ENCODE measurements around the gene HIRIP3.

The HIRIP3 gene

DNA sequence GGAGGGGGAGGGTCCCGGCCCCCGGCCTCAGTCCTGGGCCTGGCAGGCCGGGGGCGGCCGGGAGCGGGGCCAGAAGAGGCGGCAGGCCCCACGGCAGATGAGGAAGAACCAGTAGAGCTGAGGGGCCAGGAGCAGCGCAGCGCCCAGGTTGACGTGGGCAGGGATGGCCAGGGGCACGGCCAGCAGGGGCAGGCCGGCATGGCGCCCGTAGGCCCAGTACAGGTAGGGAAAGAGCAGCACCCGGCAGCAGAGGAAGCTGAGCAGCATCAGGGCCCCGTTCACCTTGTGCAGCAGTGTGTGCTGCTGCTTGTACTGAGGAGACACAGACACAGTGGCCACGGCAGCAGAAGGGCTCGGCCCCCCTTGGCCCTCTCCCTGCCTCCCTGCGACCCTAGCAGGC is 29.7 kb upstream of the HIRIP3 start:
- TF ChIP-seq GATA3 (IDR thresholded peaks at IDR 0.05; ENCODE audit: low read depth, low read length) (no peak), GATA2 (IDR thresholded peaks at IDR 0.05; ENCODE audit: low read depth, low read length) (no peak)

GRCh38 chr16:30024451-30024850 is 29.0 kb upstream of the HIRIP3 start:
- TF ChIP-seq GATA2 (IDR thresholded peaks at IDR 0.05; ENCODE audit: low read depth, low read length) (no peak), GATA3 (IDR thresholded peaks at IDR 0.05; ENCODE audit: low read depth, low read length) (no peak)

DNA sequence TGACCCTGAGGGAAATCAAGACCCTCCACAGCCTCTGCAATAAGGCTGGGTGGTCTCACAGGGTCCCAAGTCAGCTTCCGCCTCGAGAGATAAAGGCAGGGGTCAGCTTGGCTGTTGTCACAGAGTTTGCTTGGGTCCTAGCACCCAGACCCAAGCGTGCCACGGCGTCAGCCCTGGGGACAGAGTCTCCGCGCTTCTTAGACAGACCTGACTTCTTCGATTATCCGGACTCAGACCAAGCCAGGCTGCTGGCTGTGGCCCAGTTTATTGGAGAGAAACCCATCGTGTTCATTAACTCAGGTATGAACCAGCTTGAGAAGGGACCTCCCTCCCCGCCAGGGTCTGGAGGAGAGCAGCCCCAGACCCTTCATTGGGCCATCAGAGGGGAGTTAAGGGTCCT is 28.2 kb upstream of the HIRIP3 start:
- TF ChIP-seq GATA2 (IDR thresholded peaks at IDR 0.05; ENCODE audit: low read depth, low read length) (no peak), GATA3 (IDR thresholded peaks at IDR 0.05; ENCODE audit: low read depth, low read length) (no peak)

- no peak for TF ChIP-seq GATA3 (IDR thresholded peaks at IDR 0.05; ENCODE audit: low read depth, low read length)
- no peak for TF ChIP-seq GATA2 (IDR thresholded peaks at IDR 0.05; ENCODE audit: low read depth, low read length)
Observed at GRCh38 chr16:30022887-30023286, 27.5 kb upstream of the HIRIP3 start, which contains the start of gene C16orf92. Gene C16orf92 (plus strand): TSS chr16:30023198. CDS start chr16:30023341, 143 bp downstream.

- TF ChIP-seq GATA3 (IDR thresholded peaks at IDR 0.05; ENCODE audit: low read depth, low read length) (no peak), GATA2 (IDR thresholded peaks at IDR 0.05; ENCODE audit: low read depth, low read length) (no peak)
Observed at GRCh38 chr16:30018731-30019158, 23.3 kb upstream of the HIRIP3 start.

GRCh38 chr16:30017277-30017656 is 21.9 kb upstream of the HIRIP3 start:
- TF ChIP-seq GATA2 (IDR thresholded peaks at IDR 0.05; ENCODE audit: low read depth, low read length) (no peak), GATA3 (IDR thresholded peaks at IDR 0.05; ENCODE audit: low read depth, low read length) (no peak)

- TF ChIP-seq GATA3 (IDR thresholded peaks at IDR 0.05; ENCODE audit: low read depth, low read length) = no peak
- TF ChIP-seq GATA2 (IDR thresholded peaks at IDR 0.05; ENCODE audit: low read depth, low read length) = no peak
Observed at GRCh38 chr16:30016555-30017276, 21.3 kb upstream of the HIRIP3 start.

- TF ChIP-seq GATA3 (IDR thresholded peaks at IDR 0.05; ENCODE audit: low read depth, low read length) = no peak
- TF ChIP-seq GATA2 (IDR thresholded peaks at IDR 0.05; ENCODE audit: low read depth, low read length) = no peak
Observed at GRCh38 chr16:30011714-30012504, 16.5 kb upstream of the HIRIP3 start.

GRCh38 chr16:30010844-30011713 is 15.7 kb upstream of the HIRIP3 start, which contains the start of gene DOC2A:
Gene DOC2A (minus strand): TSS chr16:30011027. CDS start chr16:30010222, 805 bp downstream.
- TF ChIP-seq GATA3 (IDR thresholded peaks at IDR 0.05; ENCODE audit: low read depth, low read length) = no peak
- no peak for TF ChIP-seq GATA2 (IDR thresholded peaks at IDR 0.05; ENCODE audit: low read depth, low read length)

DNA sequence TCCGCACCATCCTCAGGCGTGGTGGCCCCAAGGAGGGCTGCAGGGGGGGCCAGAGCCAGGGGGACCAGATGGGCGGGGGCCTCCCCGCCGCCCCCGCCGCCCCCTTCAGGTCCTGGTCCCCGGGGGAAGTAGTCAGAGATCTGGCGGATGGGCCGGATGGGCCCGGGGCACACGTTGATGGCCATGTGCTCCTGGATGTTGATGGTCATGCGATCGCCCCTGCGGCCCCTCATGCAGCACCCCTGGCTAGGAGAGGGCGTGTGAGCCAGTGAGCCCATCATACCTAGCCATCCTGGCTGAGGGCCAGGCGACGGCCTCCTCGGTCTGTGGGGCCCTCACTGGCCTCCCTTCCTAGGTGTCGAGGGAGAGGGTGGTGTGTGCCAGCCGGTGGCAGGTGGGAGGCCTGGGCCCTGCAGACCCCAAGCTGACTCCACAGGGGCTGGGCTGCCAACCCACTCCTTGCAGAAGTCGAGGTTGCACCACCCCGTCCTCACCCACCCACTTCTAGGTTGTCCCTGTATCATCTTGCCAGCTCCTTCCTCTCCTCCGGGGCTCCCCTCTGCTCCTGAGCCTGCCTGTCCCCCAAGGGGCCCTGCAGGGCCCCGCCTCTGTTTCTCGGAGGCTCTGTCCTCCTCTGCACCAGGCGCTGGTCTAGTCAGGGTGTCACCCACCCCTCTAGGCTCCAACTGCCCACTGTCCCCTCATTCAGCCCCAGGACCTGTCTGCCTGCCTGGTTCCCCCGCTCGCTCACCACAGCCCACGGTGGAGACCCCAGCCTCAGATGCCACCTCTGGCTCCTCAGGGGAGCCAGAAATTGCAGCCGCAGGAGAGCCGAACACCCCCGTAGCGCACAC is 14.8 kb upstream of the HIRIP3 start:
- TF ChIP-seq GATA2 (IDR thresholded peaks at IDR 0.05; ENCODE audit: low read depth, low read length) = no peak
- TF ChIP-seq GATA3 (IDR thresholded peaks at IDR 0.05; ENCODE audit: low read depth, low read length) = no peak

- no peak for TF ChIP-seq GATA3 (IDR thresholded peaks at IDR 0.05; ENCODE audit: low read depth, low read length)
- TF ChIP-seq GATA2 (IDR thresholded peaks at IDR 0.05; ENCODE audit: low read depth, low read length) = no peak
Observed at GRCh38 chr16:30009085-30009862, 13.9 kb upstream of the HIRIP3 start.

DNA sequence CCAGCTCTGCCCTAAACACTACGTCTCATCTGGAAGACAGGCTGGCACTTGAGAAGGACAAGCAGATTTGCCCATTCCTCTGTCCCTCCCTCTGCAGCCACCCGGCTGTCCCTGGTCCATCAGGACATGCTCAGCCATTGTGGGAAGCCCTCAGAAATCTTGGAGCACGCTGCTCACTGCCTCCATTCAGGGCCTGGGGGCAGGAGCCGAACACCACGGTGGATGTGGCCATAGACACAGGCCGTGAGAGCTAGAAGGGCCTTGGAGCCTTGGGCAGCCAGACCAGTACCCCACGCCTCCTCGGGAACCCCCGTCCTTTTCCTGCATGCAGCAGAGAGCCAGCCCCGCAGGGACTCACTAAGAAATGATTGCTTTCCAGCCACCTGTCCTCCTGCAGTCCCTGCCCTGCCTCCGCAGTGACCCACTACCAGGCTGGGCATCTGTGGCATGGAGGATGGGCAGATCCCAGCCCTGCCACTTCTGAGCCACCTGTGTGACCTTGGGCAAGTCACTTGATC is 12.0 kb upstream of the HIRIP3 start:
- no peak for TF ChIP-seq GATA3 (IDR thresholded peaks at IDR 0.05; ENCODE audit: low read depth, low read length)
- TF ChIP-seq GATA2 (IDR thresholded peaks at IDR 0.05; ENCODE audit: low read depth, low read length) = no peak

All from SH-SY5Y (cell line).